ENCODE measurements around the gene RSRC1. TPM values are rescaled to one million over a fixed set of nuclear protein-coding genes. Genes with fewer than 3 reads are reported as not detected.
"Not testable (repeated sequence)": the region's sequence is repeated elsewhere in the genome, so short reads cannot be mapped to it uniquely, and the experiment has no call there.

The RSRC1 gene
- total RNA-seq: 30.1 TPM
- 10 to 100 TPM; 25.8 to 35.7 (median 32.0) TPM for polyA plus RNA-seq

- H3K27me3 ChIP-seq (ENCODE audit: control insufficient read depth, insufficient read depth, low read length): peaks cover 23% of the 10 kb centered on the region
- H3K27ac Mint-ChIP-seq: peak within 1 kb of the TSS; percentile 84 to 93 (median 88)
- H3K27ac ChIP-seq (ENCODE audit: insufficient read depth, low read length, poor library complexity, severe bottlenecking): peak within 1 kb of the TSS; percentile 55
- peak within 1 kb of the TSS; percentile 96 to 99 (median 98) for H3K4me3 Mint-ChIP-seq
- peaks cover 2 to 22% (median 6%) of the 10 kb centered on the region in 7 donors for H3K9me3 Mint-ChIP-seq
- H3K36me3 ChIP-seq (ENCODE audit: control insufficient read depth, insufficient read depth, low read length): no peaks in the 10 kb centered on the region
- H3K4me1 Mint-ChIP-seq: peaks cover 25 to 73% (median 55%) of the 10 kb centered on the region in 4 donors
- peaks cover 3 to 7% of the 10 kb centered on the region in 2 experiments for H3K9me3 ChIP-seq (ENCODE audit: control insufficient read depth in 2 of 2, low read length in 2 of 2)
- peak; percentile 84 to 85 for ATAC-seq (ENCODE audit: low read depth in 2 of 2)
- peak; percentile 67 to 88 (median 78) for DNase-seq
- peaks cover 48% of the 10 kb centered on the region for H3K27me3 Mint-ChIP-seq
- peaks cover 16% of the 10 kb centered on the region for H3K36me3 Mint-ChIP-seq
- peak within 1 kb of the TSS; percentile 95 for H3K4me3 ChIP-seq (ENCODE audit: low read depth, low read length)
- peaks cover 47% of the 10 kb centered on the region for H3K4me1 ChIP-seq (ENCODE audit: control insufficient read depth, insufficient read depth, low read length, poor library complexity, severe bottlenecking)
These were observed at the start of gene RSRC1 for GRCh38 chr3:158109804-158110657. Gene RSRC1 (plus strand): TSS chr3:158110089. CDS start chr3:158122105, 12,016 bp downstream.

- not testable (repeated sequence) for H3K9me3 ChIP-seq (ENCODE audit: control insufficient read depth in 2 of 2, low read length in 2 of 2); H3K4me3 ChIP-seq (ENCODE audit: low read depth, low read length); H3K4me1 Mint-ChIP-seq; DNase-seq; H3K9me3 Mint-ChIP-seq; ATAC-seq (ENCODE audit: low read depth in 2 of 2); H3K27ac Mint-ChIP-seq; H3K36me3 ChIP-seq (ENCODE audit: control insufficient read depth, insufficient read depth, low read length); H3K27me3 ChIP-seq (ENCODE audit: control insufficient read depth, insufficient read depth, low read length); H3K4me1 ChIP-seq (ENCODE audit: control insufficient read depth, insufficient read depth, low read length, poor library complexity, severe bottlenecking); H3K36me3 Mint-ChIP-seq; H3K27ac ChIP-seq (ENCODE audit: insufficient read depth, low read length, poor library complexity, severe bottlenecking); H3K4me3 Mint-ChIP-seq
- H3K27me3 Mint-ChIP-seq: peaks cover 23% of the 10 kb centered on the region
These were observed 44.3 kb upstream of the RSRC1 start for GRCh38 chr3:158065574-158065973.

- H3K27me3 Mint-ChIP-seq: peaks cover 11% of the 10 kb centered on the region
- ATAC-seq (ENCODE audit: low read depth in 2 of 2): no peak
- no peaks in the 10 kb centered on the region for H3K4me1 ChIP-seq (ENCODE audit: control insufficient read depth, insufficient read depth, low read length, poor library complexity, severe bottlenecking)
These were observed 37.1 kb upstream of the RSRC1 start for GRCh38 chr3:158072790-158073189.

GRCh38 chr3:158074591-158074990, 35.3 kb upstream of the RSRC1 start:
- DNase-seq: no peak
- H3K27ac ChIP-seq (ENCODE audit: insufficient read depth, low read length, poor library complexity, severe bottlenecking): no peak overlapping the region
- peaks cover 0 to 5% (median 0%) of the 10 kb centered on the region in 7 donors for H3K9me3 Mint-ChIP-seq
- no peak overlapping the region for H3K4me3 Mint-ChIP-seq
- no peaks in the 10 kb centered on the region for H3K36me3 Mint-ChIP-seq
- H3K9me3 ChIP-seq (ENCODE audit: control insufficient read depth in 2 of 2, low read length in 2 of 2): no peaks in the 10 kb centered on the region
- peaks cover 6% of the 10 kb centered on the region for H3K27me3 ChIP-seq (ENCODE audit: control insufficient read depth, insufficient read depth, low read length)
- peaks cover 11% of the 10 kb centered on the region for H3K27me3 Mint-ChIP-seq
- no peaks in the 10 kb centered on the region for H3K36me3 ChIP-seq (ENCODE audit: control insufficient read depth, insufficient read depth, low read length)
- no peaks in the 10 kb centered on the region for H3K4me1 ChIP-seq (ENCODE audit: control insufficient read depth, insufficient read depth, low read length, poor library complexity, severe bottlenecking)
- H3K4me1 Mint-ChIP-seq: no peaks in the 10 kb centered on the region
- no peak for ATAC-seq (ENCODE audit: low read depth in 2 of 2)
- H3K4me3 ChIP-seq (ENCODE audit: low read depth, low read length): no peak overlapping the region
- H3K27ac Mint-ChIP-seq: no peak overlapping the region

More at GRCh38 chr3:158072790-158073189, 37.1 kb upstream of the RSRC1 start:
- no peak overlapping the region for H3K4me3 ChIP-seq (ENCODE audit: low read depth, low read length)
- Mint-ChIP-seq H3K27ac (no peak overlapping the region), H3K4me3 (no peak overlapping the region), H3K36me3 (no peaks in the 10 kb centered on the region), H3K4me1 (no peaks in the 10 kb centered on the region), H3K9me3 (peaks cover 0 to 5% (median 0%) of the 10 kb centered on the region in 7 donors)
- peaks cover 6% of the 10 kb centered on the region for H3K27me3 ChIP-seq (ENCODE audit: control insufficient read depth, insufficient read depth, low read length)
- no peaks in the 10 kb centered on the region for H3K9me3 ChIP-seq (ENCODE audit: control insufficient read depth in 2 of 2, low read length in 2 of 2)
- no peak for DNase-seq
- H3K27ac ChIP-seq (ENCODE audit: insufficient read depth, low read length, poor library complexity, severe bottlenecking): no peak overlapping the region
- no peaks in the 10 kb centered on the region for H3K36me3 ChIP-seq (ENCODE audit: control insufficient read depth, insufficient read depth, low read length)

- no peaks in the 10 kb centered on the region for H3K4me1 Mint-ChIP-seq
- Histone ChIP-seq H3K9me3 (ENCODE audit: control insufficient read depth in 2 of 2, low read length in 2 of 2) (no peaks in the 10 kb centered on the region), H3K27me3 (ENCODE audit: control insufficient read depth, insufficient read depth, low read length) (peaks cover 5% of the 10 kb centered on the region), H3K4me1 (ENCODE audit: control insufficient read depth, insufficient read depth, low read length, poor library complexity, severe bottlenecking) (no peaks in the 10 kb centered on the region), H3K36me3 (ENCODE audit: control insufficient read depth, insufficient read depth, low read length) (no peaks in the 10 kb centered on the region), H3K27ac (ENCODE audit: insufficient read depth, low read length, poor library complexity, severe bottlenecking) (no peak overlapping the region), H3K4me3 (ENCODE audit: low read depth, low read length) (no peak overlapping the region)
- H3K9me3 Mint-ChIP-seq: peaks cover 0 to 5% (median 0%) of the 10 kb centered on the region in 7 donors
- DNase-seq (no peak), ATAC-seq (ENCODE audit: low read depth in 2 of 2) (no peak)
- peaks cover 13% of the 10 kb centered on the region for H3K27me3 Mint-ChIP-seq
- no peaks in the 10 kb centered on the region for H3K36me3 Mint-ChIP-seq
- H3K4me3 Mint-ChIP-seq: no peak overlapping the region
- H3K27ac Mint-ChIP-seq: no peak overlapping the region
These were observed 30.3 kb upstream of the RSRC1 start for GRCh38 chr3:158079599-158079998.

- peaks cover 15% of the 10 kb centered on the region for H3K27me3 ChIP-seq (ENCODE audit: control insufficient read depth, insufficient read depth, low read length)
- H3K36me3 Mint-ChIP-seq: no peaks in the 10 kb centered on the region
- no peaks in the 10 kb centered on the region for H3K4me1 ChIP-seq (ENCODE audit: control insufficient read depth, insufficient read depth, low read length, poor library complexity, severe bottlenecking)
- H3K9me3 Mint-ChIP-seq: peaks cover 0 to 4% (median 0%) of the 10 kb centered on the region in 7 donors
- DNase-seq (no peak), ATAC-seq (ENCODE audit: low read depth in 2 of 2) (no peak)
- no peak overlapping the region for H3K4me3 ChIP-seq (ENCODE audit: low read depth, low read length)
- H3K27ac Mint-ChIP-seq: no peak overlapping the region
- no peaks in the 10 kb centered on the region for H3K4me1 Mint-ChIP-seq
- H3K9me3 ChIP-seq (ENCODE audit: control insufficient read depth in 2 of 2, low read length in 2 of 2): no peaks in the 10 kb centered on the region
- no peaks in the 10 kb centered on the region for H3K36me3 ChIP-seq (ENCODE audit: control insufficient read depth, insufficient read depth, low read length)
- peaks cover 50% of the 10 kb centered on the region for H3K27me3 Mint-ChIP-seq
- no peak overlapping the region for H3K27ac ChIP-seq (ENCODE audit: insufficient read depth, low read length, poor library complexity, severe bottlenecking)
- no peak overlapping the region for H3K4me3 Mint-ChIP-seq
These were observed 25.2 kb upstream of the RSRC1 start for GRCh38 chr3:158084651-158085050.

GRCh38 chr3:158085358-158085757, 24.5 kb upstream of the RSRC1 start:
- Mint-ChIP-seq H3K27ac (no peak overlapping the region), H3K27me3 (peaks cover 57% of the 10 kb centered on the region), H3K4me3 (no peak overlapping the region), H3K36me3 (no peaks in the 10 kb centered on the region), H3K9me3 (peaks cover 0 to 4% (median 0%) of the 10 kb centered on the region in 7 donors), H3K4me1 (no peaks in the 10 kb centered on the region)
- Histone ChIP-seq H3K4me3 (ENCODE audit: low read depth, low read length) (no peak overlapping the region), H3K27ac (ENCODE audit: insufficient read depth, low read length, poor library complexity, severe bottlenecking) (no peak overlapping the region), H3K9me3 (ENCODE audit: control insufficient read depth in 2 of 2, low read length in 2 of 2) (no peaks in the 10 kb centered on the region), H3K27me3 (ENCODE audit: control insufficient read depth, insufficient read depth, low read length) (peaks cover 22% of the 10 kb centered on the region), H3K36me3 (ENCODE audit: control insufficient read depth, insufficient read depth, low read length) (no peaks in the 10 kb centered on the region), H3K4me1 (ENCODE audit: control insufficient read depth, insufficient read depth, low read length, poor library complexity, severe bottlenecking) (no peaks in the 10 kb centered on the region)
- no peak for ATAC-seq (ENCODE audit: low read depth in 2 of 2)
- DNase-seq: no peak

- H3K4me3 Mint-ChIP-seq: no peak overlapping the region
- H3K9me3 Mint-ChIP-seq: peaks cover 0 to 4% (median 0%) of the 10 kb centered on the region in 7 donors
- no peak overlapping the region for H3K27ac Mint-ChIP-seq
- no peak overlapping the region for H3K4me3 ChIP-seq (ENCODE audit: low read depth, low read length)
- H3K27me3 Mint-ChIP-seq: peaks cover 63% of the 10 kb centered on the region
- no peaks in the 10 kb centered on the region for H3K36me3 ChIP-seq (ENCODE audit: control insufficient read depth, insufficient read depth, low read length)
- no peak for ATAC-seq (ENCODE audit: low read depth in 2 of 2)
- H3K9me3 ChIP-seq (ENCODE audit: control insufficient read depth in 2 of 2, low read length in 2 of 2): no peaks in the 10 kb centered on the region
- H3K4me1 ChIP-seq (ENCODE audit: control insufficient read depth, insufficient read depth, low read length, poor library complexity, severe bottlenecking): no peaks in the 10 kb centered on the region
- H3K27me3 ChIP-seq (ENCODE audit: control insufficient read depth, insufficient read depth, low read length): peaks cover 25% of the 10 kb centered on the region
- no peaks in the 10 kb centered on the region for H3K36me3 Mint-ChIP-seq
- no peak for DNase-seq
- H3K27ac ChIP-seq (ENCODE audit: insufficient read depth, low read length, poor library complexity, severe bottlenecking): no peak overlapping the region
- H3K4me1 Mint-ChIP-seq: no peaks in the 10 kb centered on the region
These were observed 24.0 kb upstream of the RSRC1 start for GRCh38 chr3:158085931-158086330.
